HG02973 (cell line): ENCODE measurements around the gene TSPAN7.

Experiments
- ATAC-seq: cut with Tn5 transposase; IDR thresholded peaks from one replicate; pipeline ENCODE4 v1.9.1; 2021; ENCODE audit warnings: moderate library complexity; ENCODE audit not compliant: unreplicated experiment

Gene TSPAN7

DNA sequence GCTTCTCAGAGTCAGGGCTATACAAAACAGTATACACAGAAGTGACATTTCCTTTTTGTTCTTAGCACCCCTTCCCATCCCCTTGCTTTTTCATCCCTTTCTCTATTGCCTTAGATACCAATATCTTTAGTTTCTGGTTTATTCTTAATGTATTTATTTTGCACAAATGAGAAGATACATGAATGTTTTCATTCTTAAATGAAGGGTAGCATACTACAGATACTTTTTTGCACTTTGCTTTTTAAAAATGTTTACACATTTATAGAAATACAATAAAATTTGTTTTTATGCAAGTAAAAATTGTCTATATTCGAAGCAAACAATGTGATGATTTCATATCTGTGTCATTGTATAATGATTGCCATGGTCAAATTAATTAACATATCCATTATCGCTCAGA, 33.1 kb downstream of the TSPAN7 start:
- no peak for ATAC-seq

- ATAC-seq: no peak
These were observed 34.5 kb downstream of the TSPAN7 start for GRCh38 chrX:38595801-38596200.

DNA sequence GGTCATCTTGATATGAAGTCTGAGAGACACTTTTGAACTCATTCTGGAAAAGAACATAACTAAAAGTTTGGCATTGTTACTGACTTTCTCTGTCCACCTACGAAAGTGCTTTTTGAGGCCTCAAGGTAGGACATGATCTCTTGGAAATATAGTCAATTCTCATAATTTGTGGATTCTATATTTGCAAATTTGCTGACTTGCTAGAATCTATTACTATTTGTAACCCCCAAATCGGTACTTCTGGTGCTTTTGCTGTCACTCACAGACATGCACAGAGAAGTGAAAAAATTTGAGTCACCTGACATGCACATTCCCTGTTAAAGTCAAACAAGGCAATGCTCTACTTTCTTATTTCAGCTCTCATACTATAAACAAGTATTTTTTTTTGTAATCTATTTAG, 35.6 kb downstream of the TSPAN7 start:
- no peak for ATAC-seq

- no peak for ATAC-seq
These were observed 38.7 kb downstream of the TSPAN7 start for GRCh38 chrX:38599796-38600755.

DNA sequence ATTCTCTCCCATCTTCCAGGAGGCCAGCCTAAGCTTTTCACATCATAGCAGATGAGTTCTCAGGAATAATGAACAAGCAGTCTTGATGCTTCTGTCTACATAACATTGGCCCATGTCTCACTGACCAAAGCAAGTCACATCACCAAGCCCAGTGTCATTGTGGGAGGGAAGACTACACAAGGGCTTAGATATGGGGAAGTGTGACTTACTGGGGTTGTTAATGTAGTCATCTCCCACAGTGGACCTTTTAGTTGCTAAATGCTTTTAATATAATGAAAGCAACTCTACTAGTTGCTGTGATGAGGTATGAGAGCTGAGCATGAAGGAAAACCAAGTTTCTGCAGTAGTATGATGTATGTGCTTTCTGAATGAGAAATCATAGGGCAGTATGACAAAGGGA, 40.5 kb downstream of the TSPAN7 start:
- ATAC-seq: no peak

- ATAC-seq: no peak
These were observed 45.5 kb downstream of the TSPAN7 start for GRCh38 chrX:38606821-38607220.

DNA sequence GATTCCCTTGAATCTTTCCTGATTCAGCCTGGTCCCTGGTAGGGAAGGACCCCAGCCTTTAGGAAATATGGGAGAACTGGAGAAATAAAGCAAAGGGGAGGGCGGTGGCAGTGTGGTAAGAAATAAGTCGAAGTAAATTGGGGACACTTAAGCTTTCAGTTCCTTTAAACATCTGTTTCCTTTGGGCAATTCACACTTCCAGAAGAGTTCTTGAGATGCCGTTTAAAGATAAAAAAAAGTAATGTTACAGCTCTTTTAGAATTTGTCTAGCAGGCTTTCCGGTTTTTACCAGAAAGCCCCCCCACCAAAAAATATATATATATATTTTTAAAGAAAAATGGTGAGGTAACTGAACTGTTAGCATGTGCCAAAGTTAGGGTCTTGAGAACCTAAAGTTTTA, 46.6 kb downstream of the TSPAN7 start:
- no peak for ATAC-seq

DNA sequence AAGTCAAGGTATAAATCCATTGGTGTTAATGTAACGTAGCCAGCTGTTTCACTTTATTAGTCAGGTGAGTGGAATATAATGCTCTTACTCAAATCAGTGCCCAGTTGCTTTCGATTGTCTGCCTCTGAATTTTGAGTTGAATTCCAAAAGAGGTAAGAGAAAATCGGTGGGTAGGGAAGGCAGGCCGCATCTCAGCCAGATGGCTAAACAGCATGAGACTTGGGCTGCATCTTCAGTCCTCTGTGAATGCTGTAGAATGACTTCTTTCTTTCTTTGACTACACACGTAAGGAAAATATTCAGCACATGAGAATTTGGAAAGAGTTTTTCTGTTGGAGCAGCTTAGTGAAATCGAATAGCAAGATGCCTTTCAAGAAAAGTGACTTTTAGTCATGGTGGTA, 49.5 kb downstream of the TSPAN7 start:
- no peak for ATAC-seq

- ATAC-seq: no peak
These were observed 50.9 kb downstream of the TSPAN7 start for GRCh38 chrX:38612281-38612680.

DNA sequence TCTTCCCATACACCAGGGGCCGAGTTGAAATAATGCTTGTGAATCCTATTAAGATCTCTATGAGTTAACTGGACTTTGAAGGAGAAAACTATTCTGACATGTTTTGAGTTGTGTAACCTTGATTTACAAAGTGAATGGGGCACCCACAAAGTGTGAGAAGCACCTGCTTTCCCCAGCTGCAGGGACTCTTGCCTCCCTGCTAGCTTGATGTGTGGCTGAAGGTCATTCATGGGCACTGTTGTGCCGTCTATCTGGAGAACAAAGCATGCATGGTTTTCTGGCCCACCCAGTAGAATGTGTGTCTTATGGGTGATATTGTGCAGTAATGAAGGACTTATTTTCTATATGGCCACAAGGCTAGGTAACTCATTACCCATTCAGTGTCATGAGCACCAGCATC, 53.1 kb downstream of the TSPAN7 start:
- no peak for ATAC-seq

DNA sequence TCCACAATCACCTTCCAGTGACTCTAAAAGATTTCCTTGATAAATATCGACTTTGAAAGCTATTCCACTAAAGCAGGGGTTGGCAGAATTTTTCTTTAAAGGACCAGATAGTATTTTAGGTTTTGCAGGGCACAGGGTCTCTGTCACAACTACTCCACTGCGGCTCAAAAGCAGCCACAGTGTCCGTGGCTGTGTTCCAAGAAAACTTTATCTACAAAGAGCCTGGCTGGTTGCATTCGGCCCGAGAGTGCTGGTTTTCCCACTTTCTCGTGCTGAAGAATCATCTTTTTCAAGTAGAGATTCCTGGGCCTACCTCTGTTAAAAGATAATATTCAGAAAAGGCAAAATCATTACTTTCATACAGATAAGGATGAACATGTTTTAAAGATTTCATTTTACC, 55.6 kb downstream of the TSPAN7 start:
- ATAC-seq: no peak

DNA sequence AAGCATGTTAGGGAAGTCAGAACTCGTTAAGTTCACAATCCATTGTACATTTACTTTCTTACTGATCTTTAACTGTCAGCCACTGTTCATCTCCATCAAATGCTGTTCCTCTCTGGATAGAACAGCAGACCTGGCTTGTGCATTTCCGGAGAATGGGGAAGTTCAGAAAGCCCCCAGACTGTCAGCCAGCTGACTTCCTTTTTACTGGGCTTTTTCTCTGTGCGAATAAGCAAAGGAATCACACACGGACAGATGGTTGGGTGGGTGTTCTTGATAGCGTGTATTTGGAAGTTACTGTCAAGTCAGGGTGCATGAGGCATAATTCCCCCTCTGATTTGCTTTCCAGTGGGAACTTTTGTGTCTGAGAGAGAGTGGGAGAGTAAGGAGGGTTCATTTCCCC, 56.8 kb downstream of the TSPAN7 start:
- ATAC-seq: no peak

GRCh38 chrX:38620623-38621022, 59.3 kb downstream of the TSPAN7 start:
- ATAC-seq: no peak

DNA sequence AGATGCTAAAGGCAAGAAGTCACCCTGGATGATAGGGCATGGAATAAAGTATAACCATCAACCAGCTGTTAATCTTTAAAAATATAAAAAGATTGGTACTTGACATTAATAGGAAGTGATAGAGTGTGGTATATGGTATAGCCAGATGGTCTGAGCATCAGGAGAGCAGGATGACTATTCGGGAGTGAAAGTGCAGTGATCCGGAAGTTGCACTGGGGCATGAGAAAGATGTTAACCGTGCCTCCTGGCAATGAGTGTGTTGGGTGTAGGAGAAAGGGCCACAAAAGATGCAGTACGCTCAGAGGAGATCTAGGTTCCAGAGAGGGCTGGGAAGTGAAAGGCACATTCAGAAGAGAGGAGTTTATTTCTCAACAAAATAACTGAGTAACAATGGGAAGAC, 65.0 kb downstream of the TSPAN7 start:
- no peak for ATAC-seq

- peak; percentile 67 for ATAC-seq
These were observed 66.3 kb downstream of the TSPAN7 start for GRCh38 chrX:38627683-38628082.

- ATAC-seq: no peak
These were observed 67.2 kb downstream of the TSPAN7 start for GRCh38 chrX:38628587-38628986.

DNA sequence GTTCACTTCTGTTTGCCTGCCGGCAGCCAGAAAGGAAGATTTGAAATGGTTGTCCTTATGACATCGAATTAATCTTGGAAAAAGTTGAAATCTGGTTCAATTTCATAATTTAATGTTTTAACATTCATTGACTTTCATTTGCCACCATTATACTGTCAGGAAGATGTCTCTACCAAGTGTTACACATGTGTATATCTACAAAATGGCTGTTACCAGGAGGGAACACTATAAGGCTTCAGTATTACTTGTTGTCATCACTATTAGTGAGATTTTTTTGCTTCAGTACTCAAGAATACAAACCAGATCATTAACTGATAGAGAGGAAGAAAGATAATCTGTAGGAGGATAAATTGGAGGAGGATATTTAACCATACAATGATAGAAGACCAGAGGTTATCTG, 71.2 kb downstream of the TSPAN7 start:
- no peak for ATAC-seq

DNA sequence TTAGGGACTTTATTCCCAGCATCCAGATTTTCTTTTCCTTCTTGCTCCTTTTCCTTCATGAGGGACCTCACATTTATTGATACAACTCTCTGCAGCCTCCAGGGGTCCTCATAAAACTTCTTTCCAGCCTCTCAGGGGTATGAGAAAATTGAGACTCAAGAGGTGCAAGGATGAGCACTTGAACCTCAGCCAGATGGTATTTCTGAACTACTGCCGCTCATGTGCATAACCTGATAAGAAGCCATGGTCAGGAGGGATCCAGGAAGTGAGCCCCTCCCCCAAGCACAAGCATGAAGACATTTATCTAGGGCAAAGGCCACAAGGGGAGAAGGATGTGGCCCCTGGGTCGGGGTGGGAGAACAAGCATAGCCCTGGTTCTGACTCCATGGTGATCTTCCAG, 73.3 kb downstream of the TSPAN7 start:
- ATAC-seq: no peak

- ATAC-seq: no peak
These were observed 75.8 kb downstream of the TSPAN7 start for GRCh38 chrX:38636949-38637819.

- no peak for ATAC-seq
These were observed 77.7 kb downstream of the TSPAN7 start for GRCh38 chrX:38638952-38639529.

DNA sequence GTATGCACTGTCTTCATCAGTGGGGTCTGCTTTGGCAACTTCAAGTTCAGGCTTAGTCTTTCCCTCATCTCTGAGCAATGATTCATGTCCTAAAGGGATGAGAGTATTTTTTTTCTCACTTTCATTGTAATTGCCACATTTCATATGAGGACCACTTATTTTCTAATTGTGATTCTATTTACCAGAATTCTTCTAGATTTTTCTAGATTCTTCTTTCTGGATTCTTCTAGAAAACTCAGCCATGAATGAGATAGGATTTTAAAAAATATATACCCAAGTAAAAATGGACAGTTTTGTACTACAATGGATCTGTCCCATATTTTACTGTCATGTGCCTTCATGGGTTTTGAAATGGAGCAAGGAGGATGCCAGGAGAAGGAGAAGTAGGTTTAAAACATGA, 78.4 kb downstream of the TSPAN7 start:
- ATAC-seq: no peak

GRCh38 chrX:38641197-38641596, 79.9 kb downstream of the TSPAN7 start:
- no peak for ATAC-seq
